Prostate gland (tissue), 2 donors: ENCODE results near the gene LRRC51.

Experiments used
- POLR2AphosphoS5 ChIP-seq: sonication (generic); formaldehyde crosslinking; IDR thresholded peaks from one replicate; pipeline ENCODE4 v1.6.1; 2017; ENCODE audit warnings: antibody characterized with exemption
- TF ChIP-seq, protein P1 (sequence below), 4 experiments: fragments of 200-600 bp in 2 of 4; fragments of 450-650 bp in 2 of 4; sonication (generic) in 2 of 4; IDR thresholded peaks; 1 replicate in 3 of 4; 2 replicates in 1 of 4; pipeline ENCODE4 v1.5.1; 2016 to 2019; ENCODE audit warnings: antibody characterized with exemption in 4 of 4, mild to moderate bottlenecking in 2 of 4, moderate library complexity in 2 of 4

DNA sequence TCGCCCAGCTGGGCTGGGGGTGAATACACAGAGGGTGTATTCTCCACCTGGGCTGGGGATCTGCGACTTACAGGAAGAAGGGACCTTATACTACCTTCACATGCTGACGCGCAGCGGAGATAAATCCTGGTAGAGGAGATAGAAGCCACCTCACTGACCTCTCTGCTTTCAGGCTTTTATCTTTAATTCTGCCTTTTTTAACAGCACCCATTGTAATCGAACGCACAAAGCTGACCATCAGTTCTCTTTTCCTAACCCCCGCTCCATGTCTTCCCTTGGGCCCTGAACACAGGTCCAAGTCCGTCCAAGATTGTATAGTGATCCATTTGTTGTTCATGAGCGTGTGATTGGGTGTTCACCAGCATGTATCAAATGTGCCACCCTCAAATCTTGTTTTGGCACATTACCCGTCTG lies 23.1 kb downstream of the LRRC51 start:
- TF ChIP-seq POLR2AphosphoS5, result no peak
- TF ChIP-seq, protein P1, sequence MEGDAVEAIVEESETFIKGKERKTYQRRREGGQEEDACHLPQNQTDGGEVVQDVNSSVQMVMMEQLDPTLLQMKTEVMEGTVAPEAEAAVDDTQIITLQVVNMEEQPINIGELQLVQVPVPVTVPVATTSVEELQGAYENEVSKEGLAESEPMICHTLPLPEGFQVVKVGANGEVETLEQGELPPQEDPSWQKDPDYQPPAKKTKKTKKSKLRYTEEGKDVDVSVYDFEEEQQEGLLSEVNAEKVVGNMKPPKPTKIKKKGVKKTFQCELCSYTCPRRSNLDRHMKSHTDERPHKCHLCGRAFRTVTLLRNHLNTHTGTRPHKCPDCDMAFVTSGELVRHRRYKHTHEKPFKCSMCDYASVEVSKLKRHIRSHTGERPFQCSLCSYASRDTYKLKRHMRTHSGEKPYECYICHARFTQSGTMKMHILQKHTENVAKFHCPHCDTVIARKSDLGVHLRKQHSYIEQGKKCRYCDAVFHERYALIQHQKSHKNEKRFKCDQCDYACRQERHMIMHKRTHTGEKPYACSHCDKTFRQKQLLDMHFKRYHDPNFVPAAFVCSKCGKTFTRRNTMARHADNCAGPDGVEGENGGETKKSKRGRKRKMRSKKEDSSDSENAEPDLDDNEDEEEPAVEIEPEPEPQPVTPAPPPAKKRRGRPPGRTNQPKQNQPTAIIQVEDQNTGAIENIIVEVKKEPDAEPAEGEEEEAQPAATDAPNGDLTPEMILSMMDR (IDR thresholded peaks at IDR 0.05), result no peak
